Panc1 (cell line): ENCODE data around the gene OLIG1. TPM values are rescaled to one million over a fixed set of nuclear protein-coding genes. Genes with fewer than 3 reads are reported as not detected.

ENCODE experiments used
- ATAC-seq: fragments of 200-7000 bp; cut with Tn5 transposase; 2 replicates; pipeline ENCODE4 v1.9.1; 2020; ENCODE audit warnings: mild to moderate bottlenecking, moderate library complexity
- BruUV-seq: library from RNA; stranded (reverse); fragments of 400-500 nt; replicated peaks from 2 replicates; lab custom pipeline; 2021; lab: Mats Ljungman, UMichigan
- CTCF ChIA-PET: fragments of 300-600 bp; sonication (Branson Sonifier 250); formaldehyde crosslinking; loops from one replicate; lab custom pipeline; 2022; ENCODE audit warnings: antibody characterized with exemption; lab: Charles Lee
- POLR2A ChIA-PET: fragments of 300-600 bp; sonication (Branson Sonifier 250); formaldehyde crosslinking; loops from one replicate; lab custom pipeline; 2022; ENCODE audit warnings: antibody characterized with exemption; lab: Charles Lee
- DNase-seq: peaks from one replicate; pipeline ENCODE4 v3.0.0-alpha.2; 2010; ENCODE audit warnings: low read depth, low spot score
- H3K27ac ChIP-seq: 2 replicates; pipeline ENCODE4 v1.5.1; 2011; ENCODE audit warnings: mild to moderate bottlenecking, low read length, inconsistent platforms
- H3K27me3 ChIP-seq: fragments of 200-500 bp; sonication (Bioruptor generic); 2 replicates; pipeline ENCODE4 v1.6.0; 2014; ENCODE audit warnings: low read length, inconsistent platforms; ENCODE audit not compliant: control insufficient read depth, insufficient read depth
- H3K36me3 ChIP-seq: fragments of 200-500 bp; sonication (Bioruptor generic); 2 replicates; pipeline ENCODE4 v1.5.1; 2014; ENCODE audit warnings: inconsistent platforms, mild to moderate bottlenecking, low read length, moderate library complexity; ENCODE audit not compliant: control insufficient read depth, insufficient read depth
- H3K4me1 ChIP-seq: 2 replicates; pipeline ENCODE4 v1.5.1; 2011; ENCODE audit warnings: inconsistent platforms, mild to moderate bottlenecking, low read length, moderate library complexity; ENCODE audit not compliant: control insufficient read depth, insufficient read depth
- H3K4me3 ChIP-seq, 2 experiments: 2 replicates each; pipeline ENCODE4 v1.5.1; 2011 to 2012; ENCODE audit warnings: low read depth in 2 of 2, low read length in 2 of 2, mild to moderate bottlenecking in 2 of 2, inconsistent platforms in 1 of 2, moderate library complexity in 1 of 2
- H3K9me3 ChIP-seq: fragments of 200-500 bp; sonication (Bioruptor generic); 2 replicates; pipeline ENCODE4 v1.5.1; 2014; ENCODE audit warnings: low read depth, mild to moderate bottlenecking, inconsistent platforms, low read length, moderate library complexity; ENCODE audit not compliant: control insufficient read depth, insufficient read depth
- CTCF ChIP-seq: fragments of 450-650 bp; IDR thresholded peaks from 2 replicates; pipeline ENCODE4 v1.5.1; 2017; ENCODE audit warnings: mild to moderate bottlenecking
- POLR2AphosphoS5 ChIP-seq: IDR thresholded peaks from 2 replicates; pipeline ENCODE4 v1.6.1; 2012; ENCODE audit warnings: mild to moderate bottlenecking, low read depth, low read length, moderate library complexity
- SIN3A ChIP-seq: IDR thresholded peaks from 2 replicates; pipeline ENCODE4 v1.6.1; 2012; ENCODE audit warnings: low read depth, mild to moderate bottlenecking, low read length, moderate library complexity, borderline replicate concordance; ENCODE audit not compliant: insufficient read depth
- TCF7L2 ChIP-seq: IDR thresholded peaks from 2 replicates; pipeline ENCODE4 v1.6.1; 2011; ENCODE audit warnings: mild to moderate bottlenecking, low read depth, low read length, inconsistent platforms
- in situ Hi-C: cut with HindIII; loops from 2 replicates; pipeline ENCODE4 v1.10.0; 2016; ENCODE audit warnings: low sequenced_read_pairs, low pct_unique_long_range_greater_than_20kb
- intact Hi-C: fragments of 100-400 bp; cut with micrococcal nuclease; formaldehyde crosslinking; loops from one replicate; pipeline ENCODE4 v1.10.0; 2022; ENCODE audit not compliant: unreplicated experiment
- total RNA-seq: library from RNA; stranded (reverse); gene quantifications from one replicate; pipeline ENCODE4 v1.2.1, GENCODE V29; 2021; ENCODE audit not compliant: unreplicated experiment
- TF ChIP-seq, protein P1 (sequence below), 2 experiments: IDR thresholded peaks; 2 replicates each; pipeline ENCODE4 v1.6.1; 2011 to 2012; ENCODE audit warnings: low read depth in 2 of 2, control low read depth in 1 of 2, low read length in 1 of 2, mild to moderate bottlenecking in 1 of 2, moderate library complexity in 1 of 2; ENCODE audit not compliant: insufficient read depth in 1 of 2

OLIG1 gene
- total RNA-seq, 1 experiment from 2014 or later, result 0.21 TPM

DNA sequence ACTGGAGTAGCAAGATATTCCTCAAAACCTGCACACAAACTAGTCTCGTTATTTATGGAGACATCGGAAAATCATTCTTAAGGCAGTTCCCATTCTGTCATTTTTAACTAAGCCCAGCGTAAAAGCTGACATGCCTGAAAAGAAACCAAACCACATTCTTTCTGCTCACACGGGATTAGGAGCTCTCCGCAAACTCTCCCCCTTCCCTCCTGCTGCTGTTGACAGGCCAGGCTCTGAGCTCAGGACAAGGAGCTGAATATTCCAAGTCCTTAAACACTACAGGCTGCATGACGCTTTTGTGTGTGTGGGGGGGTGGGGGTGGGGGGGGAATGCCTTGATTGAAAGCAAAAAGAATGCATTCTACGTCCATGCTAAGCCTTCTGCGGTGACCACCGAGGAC, 5.2 kb downstream of the OLIG1 start:
- CTCF ChIA-PET, result no interaction called here
- BruUV-seq, result no TSS peak
- intact Hi-C loops (no loop called here), in situ Hi-C loops (no loop called here)
- TF ChIP-seq, protein P1, sequence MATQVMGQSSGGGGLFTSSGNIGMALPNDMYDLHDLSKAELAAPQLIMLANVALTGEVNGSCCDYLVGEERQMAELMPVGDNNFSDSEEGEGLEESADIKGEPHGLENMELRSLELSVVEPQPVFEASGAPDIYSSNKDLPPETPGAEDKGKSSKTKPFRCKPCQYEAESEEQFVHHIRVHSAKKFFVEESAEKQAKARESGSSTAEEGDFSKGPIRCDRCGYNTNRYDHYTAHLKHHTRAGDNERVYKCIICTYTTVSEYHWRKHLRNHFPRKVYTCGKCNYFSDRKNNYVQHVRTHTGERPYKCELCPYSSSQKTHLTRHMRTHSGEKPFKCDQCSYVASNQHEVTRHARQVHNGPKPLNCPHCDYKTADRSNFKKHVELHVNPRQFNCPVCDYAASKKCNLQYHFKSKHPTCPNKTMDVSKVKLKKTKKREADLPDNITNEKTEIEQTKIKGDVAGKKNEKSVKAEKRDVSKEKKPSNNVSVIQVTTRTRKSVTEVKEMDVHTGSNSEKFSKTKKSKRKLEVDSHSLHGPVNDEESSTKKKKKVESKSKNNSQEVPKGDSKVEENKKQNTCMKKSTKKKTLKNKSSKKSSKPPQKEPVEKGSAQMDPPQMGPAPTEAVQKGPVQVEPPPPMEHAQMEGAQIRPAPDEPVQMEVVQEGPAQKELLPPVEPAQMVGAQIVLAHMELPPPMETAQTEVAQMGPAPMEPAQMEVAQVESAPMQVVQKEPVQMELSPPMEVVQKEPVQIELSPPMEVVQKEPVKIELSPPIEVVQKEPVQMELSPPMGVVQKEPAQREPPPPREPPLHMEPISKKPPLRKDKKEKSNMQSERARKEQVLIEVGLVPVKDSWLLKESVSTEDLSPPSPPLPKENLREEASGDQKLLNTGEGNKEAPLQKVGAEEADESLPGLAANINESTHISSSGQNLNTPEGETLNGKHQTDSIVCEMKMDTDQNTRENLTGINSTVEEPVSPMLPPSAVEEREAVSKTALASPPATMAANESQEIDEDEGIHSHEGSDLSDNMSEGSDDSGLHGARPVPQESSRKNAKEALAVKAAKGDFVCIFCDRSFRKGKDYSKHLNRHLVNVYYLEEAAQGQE (IDR thresholded peaks at IDR 0.05; ENCODE audit: insufficient read depth in 1 of 2, low read depth in 2 of 2, low read length in 1 of 2), result no peak
- TF ChIP-seq CTCF (no peak), POLR2AphosphoS5 (no peak), TCF7L2 (no peak), SIN3A (no peak)
- POLR2A ChIA-PET, result no interaction called here
- peaks cover 10% of the 10 kb centered on the region for H3K27me3 ChIP-seq
- no peak overlapping the region for H3K4me3 ChIP-seq
- H3K9me3 ChIP-seq, result no peaks in the 10 kb centered on the region
- DNase-seq (no peak), ATAC-seq (no peak)
- no peak overlapping the region for H3K27ac ChIP-seq
- no peaks in the 10 kb centered on the region for H3K36me3 ChIP-seq
- no peaks in the 10 kb centered on the region for H3K4me1 ChIP-seq

DNA sequence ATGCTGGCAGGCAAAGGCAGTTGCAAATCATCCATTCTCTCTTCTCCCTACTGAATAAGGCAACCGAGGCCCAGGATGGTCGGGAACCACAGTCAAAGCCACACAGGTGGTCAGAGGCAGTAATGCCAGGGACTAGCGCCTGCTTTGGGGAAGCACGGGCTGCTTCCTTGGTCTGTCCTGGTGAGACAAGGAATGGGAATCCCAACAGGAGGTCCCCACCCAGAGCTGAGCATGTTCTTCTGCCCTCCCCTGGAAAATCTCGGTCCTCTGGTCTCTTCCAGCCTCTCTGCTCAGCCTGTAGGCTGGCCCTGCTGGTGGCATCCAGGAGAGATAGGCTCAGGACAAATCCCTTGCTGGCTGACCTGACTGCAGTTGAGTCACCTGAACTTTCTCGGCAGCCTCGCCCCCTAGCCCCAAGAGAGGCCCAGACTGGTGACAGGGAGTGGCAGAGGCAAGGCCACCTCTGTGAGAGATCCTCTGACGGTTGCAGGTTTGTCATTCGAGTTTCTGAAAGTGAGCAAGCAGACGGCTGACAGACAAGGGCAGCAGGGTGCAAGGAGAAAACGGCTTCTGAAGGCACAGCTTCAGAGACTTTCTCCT, 5.8 kb downstream of the OLIG1 start:
- peaks cover 10% of the 10 kb centered on the region for H3K27me3 ChIP-seq
- ChIA-PET CTCF (no interaction called here), POLR2A (no interaction called here)
- in situ Hi-C loops, result no loop called here
- no TSS peak for BruUV-seq
- TF ChIP-seq POLR2AphosphoS5 (no peak), TCF7L2 (no peak), SIN3A (no peak), CTCF (no peak)
- TF ChIP-seq, protein P1 (IDR thresholded peaks at IDR 0.05; ENCODE audit: insufficient read depth in 1 of 2, low read depth in 2 of 2, low read length in 1 of 2), result no peak
- ATAC-seq (no peak), DNase-seq (no peak)
- intact Hi-C loops, result no loop called here
- no peak overlapping the region for H3K4me3 ChIP-seq
- no peak overlapping the region for H3K27ac ChIP-seq
- H3K9me3 ChIP-seq, result no peaks in the 10 kb centered on the region
- H3K36me3 ChIP-seq, result no peaks in the 10 kb centered on the region
- no peaks in the 10 kb centered on the region for H3K4me1 ChIP-seq
